SIG-M5 treated with dmso at 0.1 percent for 504 hours (cell line): ENCODE results near the gene LDB1.

Experiments used
- DNase-seq: peaks from one replicate; lab custom pipeline; 2025; ENCODE audit not compliant: unreplicated experiment; lab: John Stamatoyannopoulos, UW

LDB1 gene

GRCh38 chr10:102065561-102066398 is 54.4 kb downstream of the LDB1 start:
- DNase-seq, result no peak

- peak; percentile 81 for DNase-seq
Observed at GRCh38 chr10:102064868-102065560, 55.2 kb downstream of the LDB1 start, which contains the start of gene HPS6. HPS6 (plus strand) TSS chr10:102065349; CDS start chr10:102065475, 126 bp downstream.

GRCh38 chr10:102064503-102064867 is 55.7 kb downstream of the LDB1 start:
- DNase-seq, result no peak

- no peak for DNase-seq
Observed at GRCh38 chr10:102059987-102060386, 60.2 kb downstream of the LDB1 start.
